ENCODE measurements around the gene TAS2R41. TPM values are rescaled to one million over a fixed set of nuclear protein-coding genes. Genes with fewer than 3 reads are reported as not detected.

Gene TAS2R41
- total RNA-seq, 1 donor from 2014 or later = not detected

DNA sequence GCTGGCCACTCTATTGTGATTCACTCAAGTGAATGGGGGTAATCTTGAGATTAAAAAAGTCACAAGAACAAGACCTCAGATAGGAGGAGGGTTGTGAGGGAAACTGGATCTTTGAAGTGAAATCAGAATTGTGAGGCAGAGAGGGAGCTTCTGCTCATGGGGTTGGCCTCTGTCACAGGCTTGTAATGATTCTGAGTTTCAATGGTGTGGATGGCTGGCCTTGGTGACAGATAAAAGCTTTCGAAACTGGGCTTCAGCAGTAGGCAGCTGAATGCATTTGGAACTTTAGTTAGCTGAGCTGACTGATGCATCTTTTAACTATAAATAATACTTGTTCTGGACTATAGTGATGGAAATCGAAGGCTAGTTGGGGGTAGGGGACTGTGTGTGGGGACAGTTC, 22.2 kb upstream of the TAS2R41 start:
- DNase-seq (ENCODE audit: low read depth) = no peak
- TF ChIP-seq, protein P1, sequence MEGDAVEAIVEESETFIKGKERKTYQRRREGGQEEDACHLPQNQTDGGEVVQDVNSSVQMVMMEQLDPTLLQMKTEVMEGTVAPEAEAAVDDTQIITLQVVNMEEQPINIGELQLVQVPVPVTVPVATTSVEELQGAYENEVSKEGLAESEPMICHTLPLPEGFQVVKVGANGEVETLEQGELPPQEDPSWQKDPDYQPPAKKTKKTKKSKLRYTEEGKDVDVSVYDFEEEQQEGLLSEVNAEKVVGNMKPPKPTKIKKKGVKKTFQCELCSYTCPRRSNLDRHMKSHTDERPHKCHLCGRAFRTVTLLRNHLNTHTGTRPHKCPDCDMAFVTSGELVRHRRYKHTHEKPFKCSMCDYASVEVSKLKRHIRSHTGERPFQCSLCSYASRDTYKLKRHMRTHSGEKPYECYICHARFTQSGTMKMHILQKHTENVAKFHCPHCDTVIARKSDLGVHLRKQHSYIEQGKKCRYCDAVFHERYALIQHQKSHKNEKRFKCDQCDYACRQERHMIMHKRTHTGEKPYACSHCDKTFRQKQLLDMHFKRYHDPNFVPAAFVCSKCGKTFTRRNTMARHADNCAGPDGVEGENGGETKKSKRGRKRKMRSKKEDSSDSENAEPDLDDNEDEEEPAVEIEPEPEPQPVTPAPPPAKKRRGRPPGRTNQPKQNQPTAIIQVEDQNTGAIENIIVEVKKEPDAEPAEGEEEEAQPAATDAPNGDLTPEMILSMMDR (conservative IDR thresholded peaks at IDR 0.05; ENCODE audit: low read depth, low read length) = no peak
- H3K4me3 ChIP-seq (ENCODE audit: low read depth, low read length) = no peak overlapping the region

DNA sequence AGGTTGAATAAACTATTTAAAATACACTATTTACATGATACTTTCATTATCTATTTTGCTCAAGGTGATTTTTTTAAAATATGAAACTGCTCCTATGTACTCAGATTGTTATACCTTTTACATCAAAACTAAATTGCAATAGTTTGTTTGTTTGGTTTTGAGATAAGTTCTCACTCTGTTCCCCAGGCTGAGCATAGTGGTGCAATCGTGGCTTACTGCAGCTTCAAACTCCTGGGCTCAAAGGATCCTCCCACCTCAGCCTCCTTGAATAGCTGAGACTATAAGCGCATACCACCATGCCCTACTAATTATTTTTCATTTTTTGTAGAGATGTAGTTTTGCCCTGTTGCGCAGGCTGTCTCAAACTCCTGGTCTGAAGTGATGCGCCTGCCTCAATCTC, 21.7 kb upstream of the TAS2R41 start:
- DNase-seq (ENCODE audit: low read depth) = no peak
- TF ChIP-seq, protein P1 (conservative IDR thresholded peaks at IDR 0.05; ENCODE audit: low read depth, low read length) = no peak
- H3K4me3 ChIP-seq (ENCODE audit: low read depth, low read length) = no peak overlapping the region

DNA sequence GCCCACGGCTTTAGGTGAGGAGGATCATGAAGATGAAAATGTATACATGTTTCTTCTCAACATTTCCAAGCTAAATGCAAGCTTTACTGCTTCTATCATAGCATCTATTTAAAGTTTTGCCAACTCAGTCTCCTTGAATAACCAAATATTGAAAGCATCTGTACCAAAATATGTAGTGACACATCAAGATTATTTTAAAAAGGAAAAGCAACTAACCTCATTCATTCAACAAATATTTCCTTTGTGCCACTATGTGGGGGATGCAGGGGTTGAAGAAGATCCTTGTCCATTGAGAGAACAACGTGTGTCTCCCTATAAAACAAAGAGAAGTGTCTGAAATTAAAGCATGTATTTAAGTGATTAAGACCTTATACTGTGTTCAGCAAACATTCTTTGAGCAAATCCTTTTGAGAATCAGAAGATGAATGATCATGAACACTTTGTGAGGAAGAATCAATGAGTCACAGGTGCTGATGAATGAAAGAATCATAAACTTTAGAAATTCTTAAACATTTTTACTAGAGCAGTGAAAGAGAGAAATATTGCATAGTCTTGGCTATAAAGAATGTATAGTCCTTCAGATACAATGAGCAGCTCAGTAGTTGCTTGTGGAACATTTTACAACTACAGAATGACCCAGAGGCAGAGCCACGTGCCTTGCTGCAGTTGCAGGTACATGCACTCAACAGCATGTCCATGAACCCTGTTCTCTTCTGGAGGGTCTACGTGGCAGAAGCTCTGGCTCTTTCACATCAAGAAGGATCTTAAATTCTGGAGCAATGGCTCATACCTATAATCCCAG, 20.5 kb upstream of the TAS2R41 start:
- DNase-seq (ENCODE audit: low read depth) = no peak
- H3K4me3 ChIP-seq (ENCODE audit: low read depth, low read length) = no peak overlapping the region
- TF ChIP-seq, protein P1 (conservative IDR thresholded peaks at IDR 0.05; ENCODE audit: low read depth, low read length) = no peak

- DNase-seq (ENCODE audit: low read depth) = no peak
- H3K4me3 ChIP-seq (ENCODE audit: low read depth, low read length) = no peak overlapping the region
- TF ChIP-seq, protein P1 (conservative IDR thresholded peaks at IDR 0.05; ENCODE audit: low read depth, low read length) = no peak
Measured at GRCh38 chr7:143458263-143458662, 19.4 kb upstream of the TAS2R41 start.

GRCh38 chr7:143458681-143459080, 19.0 kb upstream of the TAS2R41 start:
- no peak for DNase-seq (ENCODE audit: low read depth)
- TF ChIP-seq, protein P1 (conservative IDR thresholded peaks at IDR 0.05; ENCODE audit: low read depth, low read length) = no peak

GRCh38 chr7:143459359-143459758, 18.3 kb upstream of the TAS2R41 start:
- no peak for DNase-seq (ENCODE audit: low read depth)
- TF ChIP-seq, protein P1 (conservative IDR thresholded peaks at IDR 0.05; ENCODE audit: low read depth, low read length) = no peak
- H3K4me3 ChIP-seq (ENCODE audit: low read depth, low read length) = no peak overlapping the region

More at GRCh38 chr7:143458681-143459080, 19.0 kb upstream of the TAS2R41 start:
- no peak overlapping the region for H3K4me3 ChIP-seq (ENCODE audit: low read depth, low read length)

Measured in epithelial cell of proximal tubule (primary cell).